HG02642 (cell line): ENCODE data around the gene TAS1R2.
"Not testable (repeated sequence)": the region's sequence is repeated elsewhere in the genome, so short reads cannot be mapped to it uniquely, and the experiment has no call there.

Source experiments
- ATAC-seq: cut with Tn5 transposase; IDR thresholded peaks from one replicate; pipeline ENCODE4 v1.9.1; 2021; ENCODE audit warnings: mild to moderate bottlenecking; ENCODE audit not compliant: unreplicated experiment, poor library complexity

The TAS1R2 gene

DNA sequence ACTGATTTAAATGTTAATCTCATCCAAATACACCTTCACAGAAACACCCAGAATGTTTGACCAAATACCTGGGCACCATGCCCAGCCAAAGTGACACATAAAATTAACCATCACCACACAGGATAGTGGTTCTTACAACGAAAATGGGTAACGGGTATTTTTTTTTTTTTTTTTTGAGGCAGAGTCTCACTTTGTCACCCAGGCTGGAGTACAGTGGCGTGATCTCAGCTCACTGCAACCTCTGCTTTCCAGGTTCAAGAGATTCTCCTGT lies 11.1 kb upstream of the TAS1R2 start:
- ATAC-seq: not testable (repeated sequence)

- ATAC-seq: no peak
Observed at GRCh38 chr1:18869847-18870594, 10.6 kb upstream of the TAS1R2 start.

GRCh38 chr1:18868801-18869424 lies 9.5 kb upstream of the TAS1R2 start:
- no peak for ATAC-seq

DNA sequence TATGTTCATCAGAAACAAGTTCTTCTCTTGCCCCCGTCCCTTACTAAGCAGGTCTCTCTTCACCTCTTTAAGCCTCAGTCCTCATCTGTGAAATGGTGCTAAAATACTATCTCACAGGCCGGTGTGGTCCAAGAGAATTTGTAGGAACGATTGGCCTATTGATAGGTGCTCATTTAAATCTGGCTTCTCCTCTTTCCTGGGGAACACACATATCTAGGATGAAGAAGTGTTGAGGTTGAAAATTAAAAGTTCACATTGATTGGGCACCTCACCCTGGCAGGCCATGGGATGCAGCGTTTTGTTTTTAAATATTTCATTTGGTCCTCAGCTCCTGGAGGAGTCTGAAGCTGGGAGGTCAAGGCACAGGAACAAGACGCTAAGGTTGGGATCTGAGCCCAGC lies 8.9 kb upstream of the TAS1R2 start:
- no peak for ATAC-seq

GRCh38 chr1:18866846-18867245 lies 7.4 kb upstream of the TAS1R2 start:
- ATAC-seq: no peak

- no peak for ATAC-seq
Observed at GRCh38 chr1:18866314-18866713, 6.9 kb upstream of the TAS1R2 start.

GRCh38 chr1:18865176-18865575 lies 5.7 kb upstream of the TAS1R2 start:
- no peak for ATAC-seq

GRCh38 chr1:18861590-18861989 lies 2.1 kb upstream of the TAS1R2 start:
- ATAC-seq: no peak

GRCh38 chr1:18861082-18861481 lies 1.6 kb upstream of the TAS1R2 start:
- no peak for ATAC-seq

DNA sequence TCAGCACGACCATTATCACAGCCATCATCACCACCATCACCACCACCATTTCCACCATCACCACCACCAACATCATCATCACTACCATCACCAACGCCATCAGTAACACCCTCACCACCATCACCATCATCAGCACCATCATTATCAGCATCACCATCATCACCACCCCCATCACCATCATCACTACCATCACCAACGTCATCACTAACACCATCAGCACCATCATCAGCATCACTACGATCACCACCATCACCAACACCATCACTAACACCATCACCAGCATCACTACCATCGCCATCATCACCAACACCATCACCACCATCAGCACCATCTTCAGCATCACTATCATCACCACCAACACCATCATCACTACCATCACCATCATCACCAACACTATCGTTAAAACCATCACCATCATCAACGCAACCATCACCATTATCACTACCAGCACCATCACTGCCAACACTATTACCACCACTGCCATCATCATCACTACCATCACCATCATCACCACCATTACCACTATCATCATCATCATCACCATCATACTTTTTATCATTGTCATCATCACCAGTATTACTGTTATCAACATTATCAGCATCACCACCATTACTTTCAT lies 1.3 kb downstream of the TAS1R2 start:
- no peak for ATAC-seq

- no peak for ATAC-seq
Observed at GRCh38 chr1:18856435-18856834, 3.0 kb downstream of the TAS1R2 start.

- ATAC-seq: no peak
Observed at GRCh38 chr1:18855573-18855972, 3.9 kb downstream of the TAS1R2 start.

GRCh38 chr1:18854331-18855025 lies 5.0 kb downstream of the TAS1R2 start:
- ATAC-seq: no peak

DNA sequence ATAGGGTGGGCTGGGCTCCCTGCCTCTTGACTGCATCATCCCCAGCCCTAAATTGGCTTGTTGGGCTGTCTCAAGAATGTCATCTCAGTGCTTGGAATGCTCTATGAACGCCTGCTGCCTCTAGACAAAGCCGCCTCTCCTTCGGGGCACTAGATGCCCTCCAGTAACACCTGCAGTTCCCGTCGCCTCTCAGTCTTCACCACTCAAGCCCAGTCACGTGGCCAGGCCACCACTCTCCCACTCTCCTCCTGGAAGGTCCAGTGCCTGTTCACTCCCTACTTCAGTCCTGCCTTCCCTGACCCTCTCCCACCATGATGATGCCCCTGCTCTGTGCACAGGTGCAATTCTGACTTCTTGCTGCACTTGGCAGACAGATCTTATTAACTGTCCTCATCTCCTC lies 7.0 kb downstream of the TAS1R2 start:
- no peak for ATAC-seq

DNA sequence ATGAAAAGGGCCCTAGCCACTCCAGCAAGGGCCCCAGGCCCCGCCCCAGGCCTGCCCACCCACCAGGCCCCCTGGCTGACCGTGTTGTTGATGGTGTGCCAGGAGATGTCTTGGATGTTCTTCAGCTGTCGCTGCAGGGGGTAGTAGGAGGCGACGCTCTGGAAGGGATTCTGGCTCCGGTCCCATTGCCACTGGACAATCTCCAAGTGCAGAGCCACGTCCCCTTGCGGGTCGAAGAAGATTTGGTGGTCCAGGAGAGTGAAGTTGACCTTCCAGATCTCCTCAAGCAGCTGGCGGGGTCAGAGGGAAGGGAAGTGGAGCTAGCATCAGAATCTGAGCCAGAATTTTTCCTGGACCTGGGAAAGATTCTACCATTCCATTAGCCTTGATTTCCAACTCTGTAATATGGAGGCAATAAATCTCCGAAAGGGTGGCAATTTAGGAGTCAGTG lies 10.2 kb downstream of the TAS1R2 start:
- no peak for ATAC-seq

- ATAC-seq: not testable (repeated sequence)
Observed at GRCh38 chr1:18847723-18848122, 11.7 kb downstream of the TAS1R2 start.

DNA sequence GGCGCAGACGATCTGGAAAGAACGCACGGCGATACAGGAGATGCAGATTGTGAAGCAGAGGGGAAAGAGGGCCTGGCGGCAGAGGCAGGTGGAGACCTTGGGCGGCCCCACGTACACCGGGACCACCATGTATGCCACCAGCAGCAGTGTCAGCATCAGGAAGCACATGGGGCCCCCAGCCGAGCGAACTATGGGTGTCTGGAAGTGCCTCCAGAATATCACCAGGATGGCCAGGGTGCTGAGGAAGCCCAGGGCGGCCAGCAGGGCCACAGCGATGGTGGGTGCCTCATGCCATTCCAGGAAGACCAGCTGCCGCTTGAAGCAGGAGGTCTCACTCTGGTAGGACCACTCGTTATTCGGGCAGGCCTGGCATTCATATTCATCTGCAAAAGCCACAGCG lies 19.3 kb downstream of the TAS1R2 start:
- no peak for ATAC-seq

- ATAC-seq: no peak
Observed at GRCh38 chr1:18836654-18837053, 22.8 kb downstream of the TAS1R2 start.

DNA sequence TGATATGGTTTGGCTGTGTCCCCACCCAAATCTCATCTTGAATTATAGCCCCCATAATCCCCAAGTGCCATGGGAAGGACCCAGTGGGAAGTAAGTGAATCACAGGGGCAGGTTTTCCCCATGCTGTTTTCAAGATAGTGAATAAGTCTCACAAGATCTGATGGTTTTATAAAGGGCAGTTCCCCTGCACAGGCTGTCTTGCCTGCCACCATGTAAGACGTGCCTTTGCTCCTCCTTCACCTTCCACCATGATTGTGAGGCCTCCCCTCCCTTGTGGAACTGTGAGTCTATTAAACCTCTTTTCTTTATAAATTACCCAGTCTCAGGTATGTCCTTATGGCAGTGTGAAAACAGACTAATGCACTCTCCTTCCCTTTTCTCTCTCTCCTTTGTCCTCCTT lies 27.1 kb downstream of the TAS1R2 start:
- not testable (repeated sequence) for ATAC-seq

GRCh38 chr1:18831656-18832055 lies 27.8 kb downstream of the TAS1R2 start:
- ATAC-seq: no peak

DNA sequence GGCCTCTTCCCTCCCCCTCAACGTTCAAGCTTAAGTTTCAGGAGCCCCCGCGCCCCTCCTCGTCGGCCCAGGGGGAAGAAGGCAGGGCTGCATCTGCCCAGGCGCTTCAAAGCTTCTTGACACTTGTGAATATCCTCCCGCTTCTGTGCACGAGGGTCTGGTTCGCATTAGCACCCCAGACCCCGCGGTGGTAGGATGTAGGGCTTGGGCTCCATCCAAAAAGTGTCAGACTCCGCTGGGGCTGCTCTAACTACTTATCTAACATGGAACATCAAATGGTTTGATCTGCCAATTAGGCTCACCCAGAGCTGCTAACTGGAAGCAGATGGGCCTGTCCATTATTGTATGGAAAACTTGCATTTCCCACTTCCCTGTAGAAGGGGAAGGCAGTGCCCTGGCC lies 28.9 kb downstream of the TAS1R2 start:
- ATAC-seq: no peak
